ENCODE data around the gene DLX6.
A peak's percentile ranks its signal among the peaks of the same experiment; 100 is the strongest.
"Not testable (repeated sequence)": the region's sequence is repeated elsewhere in the genome, so short reads cannot be mapped to it uniquely, and the experiment has no call there.

Gene DLX6

GRCh38 chr7:97024209-97025129 lies 19.1 kb downstream of the DLX6 start, which contains the start of gene DLX5:
Gene DLX5 (minus strand): TSS chr7:97024831. CDS start chr7:97024623, 208 bp downstream.
- peak; percentile 14 for DNase-seq

- DNase-seq, result no peak
Measured at GRCh38 chr7:97025130-97025499, 19.8 kb downstream of the DLX6 start.

- DNase-seq, result no peak
Measured at GRCh38 chr7:97025983-97026714, 20.8 kb downstream of the DLX6 start.

- no peak for DNase-seq
Measured at GRCh38 chr7:97026715-97027426, 21.5 kb downstream of the DLX6 start.

DNA sequence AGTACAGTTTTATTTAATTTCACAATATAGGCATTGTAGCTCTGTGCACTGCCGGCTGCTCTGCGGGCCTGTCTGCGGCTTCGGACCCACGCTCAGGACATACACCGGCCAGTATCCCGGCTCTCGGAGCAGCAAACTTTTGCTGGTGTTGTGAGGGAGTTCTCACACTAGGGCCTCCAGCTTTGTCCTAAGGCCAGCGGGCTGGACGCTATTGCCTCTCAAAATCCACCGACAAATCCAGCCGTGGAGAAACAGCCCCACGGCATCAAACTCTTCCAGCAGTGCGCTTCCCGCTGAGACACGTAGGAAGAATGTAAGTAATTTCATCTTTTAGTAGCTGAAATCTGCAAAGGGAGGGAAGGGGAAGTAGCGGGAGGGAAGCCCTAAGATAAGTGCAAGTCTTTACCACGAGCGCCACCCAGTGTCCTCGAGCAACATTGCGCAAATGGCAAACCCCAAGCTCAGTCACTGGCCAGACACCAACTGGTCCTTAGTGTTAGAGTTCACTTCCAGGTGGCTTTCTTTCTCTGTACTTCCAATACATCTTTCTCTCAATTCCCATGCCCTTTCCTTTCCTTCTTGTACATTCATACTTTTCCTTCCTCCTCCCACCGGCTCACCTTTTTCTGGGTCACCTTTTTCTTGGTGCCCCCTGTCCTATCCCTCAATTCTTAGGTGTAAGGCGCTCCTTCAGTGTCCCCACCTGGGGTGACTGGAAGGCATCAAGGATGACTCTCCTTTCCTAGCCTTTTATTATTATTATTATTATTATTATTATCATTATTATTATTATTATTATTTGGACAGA lies 22.3 kb downstream of the DLX6 start:
- peak; percentile 86 for DNase-seq

GRCh38 chr7:97034213-97034852 lies 29.0 kb downstream of the DLX6 start:
- not testable (repeated sequence) for DNase-seq

DNA sequence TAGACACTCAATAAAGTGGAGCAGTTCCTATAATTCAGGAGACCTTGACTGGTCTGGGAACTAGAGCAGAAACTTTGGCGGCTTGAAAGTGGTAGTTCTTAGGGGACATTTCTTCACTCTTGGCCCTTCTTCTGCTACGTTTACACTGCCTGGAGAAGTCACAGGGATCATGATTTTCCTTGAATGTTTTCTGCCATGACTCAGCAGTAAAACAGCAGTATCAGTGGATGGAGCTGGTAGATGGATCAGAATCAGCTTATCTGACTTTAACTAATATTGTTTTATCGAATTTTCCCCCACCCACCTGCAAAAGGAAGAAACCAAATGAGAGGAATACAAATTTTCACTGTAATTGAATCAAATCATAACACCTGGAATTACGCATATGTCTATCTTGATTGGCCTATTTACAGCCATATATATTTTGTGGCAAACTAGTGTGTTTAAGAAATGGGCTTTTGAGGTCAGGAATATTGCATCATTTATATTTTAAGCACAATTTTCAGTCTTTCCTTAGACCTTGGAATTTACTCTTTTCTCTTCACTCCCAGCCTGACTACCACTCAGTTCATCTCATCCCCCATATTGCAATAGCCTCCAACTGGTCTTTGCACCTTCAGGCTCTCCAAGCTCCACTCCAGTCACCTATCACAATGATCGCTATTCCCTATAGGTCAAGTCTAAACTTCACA lies 34.2 kb downstream of the DLX6 start:
- DNase-seq, result no peak

GRCh38 chr7:97043281-97043680 lies 37.9 kb downstream of the DLX6 start:
- DNase-seq, result no peak

Data from fibroblast of upper back skin (primary cell).